NOMO-1 treated with dmso at 0.1 percent for 144 hours (cell line): Measurements from ENCODE around the gene ZSCAN16.

ENCODE experiments used
- DNase-seq: peaks from one replicate; lab custom pipeline; 2025; ENCODE audit not compliant: unreplicated experiment; lab: John Stamatoyannopoulos, UW

The ZSCAN16 gene

DNA sequence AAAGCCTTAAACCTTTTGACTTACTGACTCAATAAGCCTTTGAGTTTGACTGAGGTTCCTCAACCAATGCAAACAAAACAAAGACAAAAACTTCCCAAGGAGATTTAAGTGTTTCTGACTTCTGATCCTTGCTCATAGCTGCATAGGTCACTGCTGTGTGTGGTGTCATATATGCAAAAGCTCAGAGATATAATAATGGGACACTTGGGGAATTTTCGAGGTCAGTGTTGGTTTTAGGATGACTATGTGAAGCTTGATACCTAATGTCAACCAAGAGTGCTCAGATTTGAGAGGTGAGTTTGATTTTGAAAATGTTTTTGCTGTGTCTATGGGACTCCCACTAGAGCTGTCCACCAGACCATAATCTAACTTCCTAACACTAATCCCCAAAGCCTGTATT is 43.5 kb downstream of the ZSCAN16 start:
- no peak for DNase-seq

- no peak for DNase-seq
These were observed 46.9 kb downstream of the ZSCAN16 start for GRCh38 chr6:28171271-28171670.

DNA sequence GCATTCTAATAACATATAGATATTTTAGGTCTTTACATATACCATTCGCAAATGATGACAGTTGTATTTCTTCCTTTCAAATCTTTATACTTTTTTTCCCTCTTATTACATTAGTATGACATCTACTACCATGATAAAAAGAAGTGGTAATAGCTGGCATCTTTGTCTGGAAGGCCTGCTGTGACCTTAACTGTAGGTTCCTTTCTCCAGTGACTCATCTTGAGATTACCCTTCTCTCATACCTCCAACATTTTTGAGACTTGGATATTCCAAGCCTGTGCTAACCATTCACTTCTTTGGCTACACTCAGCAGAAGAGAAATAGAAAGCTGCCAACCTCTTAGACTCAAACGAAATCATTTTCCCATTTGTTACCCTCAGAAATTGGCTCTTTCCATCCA is 47.6 kb downstream of the ZSCAN16 start:
- no peak for DNase-seq

GRCh38 chr6:28176373-28176772 is 52.0 kb downstream of the ZSCAN16 start:
- DNase-seq, result no peak
